ENCODE data around the gene RHBDF2.
A peak's percentile ranks its signal among the peaks of the same experiment; 100 is the strongest.
"Not testable (repeated sequence)": the region's sequence is repeated elsewhere in the genome, so short reads cannot be mapped to it uniquely, and the experiment has no call there.

Gene RHBDF2

DNA sequence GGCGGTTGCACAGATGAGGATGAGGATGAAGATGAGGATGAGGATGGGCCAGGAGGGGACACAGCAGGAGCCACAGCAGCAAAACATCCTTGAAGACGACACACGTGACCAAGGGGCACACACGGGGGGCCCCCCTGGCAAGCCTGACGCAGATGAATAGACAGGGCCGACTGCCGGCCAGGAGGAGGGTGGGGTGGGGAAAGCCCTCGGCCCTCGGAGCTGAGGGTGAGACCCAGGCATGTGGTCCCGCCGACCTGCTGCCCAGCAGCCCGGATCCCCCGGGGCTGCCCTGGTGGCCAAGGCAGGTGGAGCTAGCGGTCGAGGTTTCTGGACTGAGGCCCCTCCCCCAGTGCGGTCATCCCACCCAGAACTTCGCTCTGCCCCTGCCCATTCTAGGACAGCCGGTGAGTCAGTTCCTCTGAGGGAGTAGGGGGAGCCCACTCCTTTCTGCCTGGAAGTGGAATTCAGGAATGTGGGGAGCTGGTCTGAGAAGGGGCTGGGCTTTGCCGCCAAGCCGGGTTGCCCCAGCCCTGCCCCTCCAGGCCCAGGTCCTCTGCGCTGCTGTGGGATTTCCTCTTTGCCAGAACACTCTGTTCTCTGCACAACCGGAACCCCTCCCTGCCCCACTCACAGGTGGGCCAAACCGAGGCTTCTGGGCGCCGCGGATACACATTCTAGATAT lies 26.3 kb upstream of the RHBDF2 start:
- H3K27ac ChIP-seq, result no peak overlapping the region
- no peak for DNase-seq (ENCODE audit: low read depth, low spot score)

- DNase-seq (ENCODE audit: low read depth, low spot score); H3K27ac ChIP-seq: not testable (repeated sequence)
These were observed 25.8 kb upstream of the RHBDF2 start for GRCh38 chr17:76527016-76527415.

GRCh38 chr17:76525513-76525833 lies 24.2 kb upstream of the RHBDF2 start:
- not testable (repeated sequence) for DNase-seq (ENCODE audit: low read depth, low spot score); H3K27ac ChIP-seq

DNA sequence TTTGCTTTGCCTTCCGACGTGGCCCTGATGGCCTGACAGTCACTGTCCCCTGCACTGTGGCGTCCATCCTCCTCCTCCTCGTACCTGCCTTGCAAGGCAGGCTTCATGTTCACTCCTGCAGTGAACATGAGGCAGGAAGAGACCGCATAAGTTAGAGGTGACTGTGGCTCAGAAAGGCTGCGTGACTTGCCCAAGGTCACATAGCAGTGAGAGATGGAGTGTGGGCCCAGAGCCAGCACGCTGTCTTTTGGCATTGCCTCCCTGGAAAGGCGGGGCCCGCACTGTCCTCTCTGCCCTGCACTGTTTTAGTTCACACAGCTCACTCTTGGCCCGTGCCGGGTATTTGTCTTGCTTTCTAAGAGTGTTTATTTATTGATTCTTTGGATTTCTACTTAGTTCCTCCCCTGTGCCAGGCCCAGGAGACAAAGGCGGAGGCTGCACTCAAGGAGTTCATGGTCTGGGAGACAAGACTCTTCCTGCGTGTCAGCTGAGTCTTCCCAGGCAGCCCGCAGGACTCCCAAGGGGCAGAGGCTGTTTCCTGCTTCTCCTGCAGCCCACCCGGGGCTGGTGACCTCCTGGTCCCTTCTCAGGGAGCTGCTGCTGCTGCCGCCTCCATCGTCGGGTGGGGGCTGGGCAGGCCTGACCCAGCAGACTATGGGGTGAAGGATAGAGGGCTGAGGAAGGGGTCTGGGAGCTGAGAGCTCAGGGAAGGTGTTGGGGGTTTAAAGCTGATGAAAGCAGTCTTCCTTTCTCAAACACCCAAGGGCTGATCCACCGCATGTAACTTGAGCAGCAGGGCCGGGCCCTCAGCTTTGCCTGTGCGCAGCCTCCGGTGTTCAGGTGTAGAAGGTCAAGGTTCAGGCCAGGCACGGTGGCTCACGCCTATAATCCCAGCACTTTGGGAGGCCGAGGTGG lies 23.6 kb upstream of the RHBDF2 start:
- no peak for DNase-seq (ENCODE audit: low read depth, low spot score)

DNA sequence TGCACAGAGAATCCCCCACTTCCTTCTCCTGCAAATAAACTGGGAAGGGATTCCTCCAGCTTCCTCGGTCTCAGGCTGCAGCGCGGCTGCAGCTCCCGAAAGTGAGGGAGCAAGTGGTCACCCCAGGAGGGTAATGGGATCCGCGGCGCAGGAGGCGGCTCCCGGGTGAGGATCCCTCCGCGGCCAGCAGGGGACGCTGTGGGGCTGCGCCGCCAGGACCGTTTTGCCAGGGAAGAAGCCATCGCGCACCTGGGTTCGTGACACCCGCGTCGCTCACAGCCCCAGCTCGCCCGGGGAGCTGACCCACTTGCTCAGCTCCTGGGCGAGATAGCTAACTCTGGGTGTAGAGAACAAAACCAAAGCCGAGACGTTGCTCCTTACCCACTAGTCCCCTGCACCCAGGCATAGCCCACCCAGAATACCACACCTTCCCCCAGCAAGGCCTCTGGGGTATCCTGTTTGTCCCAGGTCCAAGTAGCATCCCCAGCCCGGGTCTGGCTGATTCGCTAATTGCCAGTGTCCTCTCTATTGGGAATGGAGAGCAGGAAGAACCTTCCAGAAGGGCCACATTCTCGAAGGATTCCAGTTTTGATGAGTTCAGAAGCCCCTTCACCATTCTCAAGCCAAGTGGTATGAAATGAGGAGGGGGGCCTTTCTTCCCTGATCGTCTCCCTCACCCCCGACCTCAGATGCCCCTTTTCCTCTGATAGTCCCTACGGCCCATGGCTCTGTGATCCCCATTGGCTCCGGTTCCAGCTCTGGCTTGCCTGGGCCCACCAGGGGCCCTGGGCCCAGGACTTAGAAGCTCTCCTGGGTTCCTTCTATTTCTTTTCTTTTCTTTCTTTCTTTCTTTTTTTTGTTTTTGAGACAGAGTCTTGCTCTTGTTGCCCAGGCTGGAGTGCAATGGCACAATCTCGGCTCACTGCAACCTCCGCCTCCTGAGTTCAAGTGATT lies 22.1 kb upstream of the RHBDF2 start:
- no peak for DNase-seq (ENCODE audit: low read depth, low spot score)
- no peak overlapping the region for H3K27ac ChIP-seq

More for the DNA sequence above, 23.6 kb upstream of the RHBDF2 start:
- H3K27ac ChIP-seq, result peak overlapping the region; percentile 19

- not testable (repeated sequence) for H3K27ac ChIP-seq; DNase-seq (ENCODE audit: low read depth, low spot score)
These were observed 20.5 kb upstream of the RHBDF2 start for GRCh38 chr17:76521683-76522082.

DNA sequence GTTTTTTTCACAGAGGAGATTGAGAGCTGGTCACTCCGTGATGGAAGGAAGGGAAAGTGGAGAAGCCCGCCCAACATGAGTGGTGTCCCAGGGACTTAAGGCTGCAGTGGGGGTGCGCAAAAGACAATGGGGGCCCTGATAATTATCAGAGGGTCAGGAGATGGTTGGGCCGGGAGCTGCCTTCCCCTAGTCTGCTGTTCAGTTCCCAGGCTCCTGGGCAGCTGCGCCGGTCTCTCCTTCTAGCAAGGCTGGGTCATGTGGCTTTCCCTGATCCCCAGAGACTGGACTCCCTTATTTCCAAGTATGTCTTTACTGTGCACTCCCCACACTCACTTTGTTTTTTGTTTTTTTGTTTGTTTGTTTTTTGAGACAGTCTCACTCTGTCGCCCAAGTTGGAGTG lies 20.0 kb upstream of the RHBDF2 start:
- no peak overlapping the region for H3K27ac ChIP-seq
- no peak for DNase-seq (ENCODE audit: low read depth, low spot score)

GRCh38 chr17:76519048-76519966 lies 18.1 kb upstream of the RHBDF2 start:
- no peak overlapping the region for H3K27ac ChIP-seq
- no peak for DNase-seq (ENCODE audit: low read depth, low spot score)

GRCh38 chr17:76517638-76518038 lies 16.4 kb upstream of the RHBDF2 start:
- H3K27ac ChIP-seq, result no peak overlapping the region
- no peak for DNase-seq (ENCODE audit: low read depth, low spot score)

DNA sequence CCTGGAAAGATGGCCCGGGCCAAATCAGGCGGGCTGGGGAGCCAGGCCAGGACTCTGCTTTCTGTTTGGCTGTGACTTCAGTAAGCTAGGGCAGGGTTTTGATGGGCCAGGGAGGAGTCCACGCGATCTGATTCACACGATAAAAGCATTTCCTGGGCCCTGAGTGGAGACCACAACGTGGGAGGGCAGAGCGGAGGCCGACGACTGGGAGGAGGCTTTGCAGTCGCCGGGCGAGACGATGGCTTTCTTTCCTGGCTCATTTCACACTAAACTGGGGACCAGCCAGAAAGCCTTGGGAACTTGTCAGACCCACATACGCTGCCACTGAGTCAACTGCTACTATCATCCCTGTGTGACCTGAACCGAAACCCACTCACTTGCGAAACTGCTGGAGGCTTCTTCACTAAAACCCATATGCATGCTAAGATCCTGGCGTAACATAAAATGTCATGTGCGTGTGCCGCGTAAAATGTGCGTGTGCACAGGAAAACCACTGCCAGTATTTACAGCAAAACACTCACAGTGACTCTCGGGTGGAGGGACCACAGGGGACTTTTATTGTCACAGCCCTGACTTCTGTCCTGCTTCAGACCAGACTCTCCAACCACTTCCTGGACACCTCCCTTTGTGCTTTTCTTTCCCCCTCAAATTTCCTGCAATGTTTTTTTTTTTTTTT lies 14.2 kb upstream of the RHBDF2 start:
- H3K27ac ChIP-seq, result peak overlapping the region; percentile 56

DNA sequence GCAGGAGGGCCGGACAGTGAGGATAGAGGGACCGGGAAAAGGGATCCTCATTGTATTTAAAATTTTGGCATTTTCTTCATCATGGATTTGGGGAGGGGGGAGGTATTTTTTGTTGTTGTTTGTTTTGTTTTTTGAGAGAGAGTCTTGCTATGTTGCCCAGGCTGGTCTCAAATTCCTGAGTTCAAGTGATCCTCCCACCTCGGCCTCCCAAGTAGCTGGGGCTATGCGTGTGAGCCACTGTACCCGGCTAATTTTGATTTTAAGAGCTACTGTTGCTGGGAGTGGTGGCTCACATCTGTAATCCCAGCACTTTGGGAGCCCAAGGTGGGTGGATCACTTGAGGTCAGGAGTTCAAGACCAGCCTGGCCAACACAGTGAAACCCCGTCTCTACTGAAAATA lies 13.1 kb upstream of the RHBDF2 start:
- not testable (repeated sequence) for DNase-seq (ENCODE audit: low read depth, low spot score); H3K27ac ChIP-seq

More for the DNA sequence above, 14.2 kb upstream of the RHBDF2 start:
- peak; percentile 68 for DNase-seq (ENCODE audit: low read depth, low spot score)

DNA sequence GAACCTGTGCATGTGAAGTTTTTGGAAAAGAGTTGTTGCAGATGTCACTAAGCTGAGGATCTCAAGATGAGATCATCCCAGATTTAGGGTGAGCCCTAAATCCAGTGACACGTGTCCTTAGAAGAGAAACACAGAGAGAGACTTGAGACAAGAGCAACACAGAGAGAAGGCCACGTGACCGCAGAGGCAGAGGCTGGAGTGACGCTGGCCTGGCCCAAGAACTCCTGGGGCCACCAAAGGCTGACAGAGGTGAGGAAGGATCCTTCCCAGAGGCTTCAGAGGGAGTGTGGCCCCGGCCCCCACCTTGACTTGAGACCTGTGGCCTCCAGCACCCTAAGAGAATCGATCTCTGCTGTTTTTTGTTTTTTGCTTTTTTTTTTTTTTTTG lies 12.1 kb upstream of the RHBDF2 start:
- no peak overlapping the region for H3K27ac ChIP-seq
- no peak for DNase-seq (ENCODE audit: low read depth, low spot score)

DNA sequence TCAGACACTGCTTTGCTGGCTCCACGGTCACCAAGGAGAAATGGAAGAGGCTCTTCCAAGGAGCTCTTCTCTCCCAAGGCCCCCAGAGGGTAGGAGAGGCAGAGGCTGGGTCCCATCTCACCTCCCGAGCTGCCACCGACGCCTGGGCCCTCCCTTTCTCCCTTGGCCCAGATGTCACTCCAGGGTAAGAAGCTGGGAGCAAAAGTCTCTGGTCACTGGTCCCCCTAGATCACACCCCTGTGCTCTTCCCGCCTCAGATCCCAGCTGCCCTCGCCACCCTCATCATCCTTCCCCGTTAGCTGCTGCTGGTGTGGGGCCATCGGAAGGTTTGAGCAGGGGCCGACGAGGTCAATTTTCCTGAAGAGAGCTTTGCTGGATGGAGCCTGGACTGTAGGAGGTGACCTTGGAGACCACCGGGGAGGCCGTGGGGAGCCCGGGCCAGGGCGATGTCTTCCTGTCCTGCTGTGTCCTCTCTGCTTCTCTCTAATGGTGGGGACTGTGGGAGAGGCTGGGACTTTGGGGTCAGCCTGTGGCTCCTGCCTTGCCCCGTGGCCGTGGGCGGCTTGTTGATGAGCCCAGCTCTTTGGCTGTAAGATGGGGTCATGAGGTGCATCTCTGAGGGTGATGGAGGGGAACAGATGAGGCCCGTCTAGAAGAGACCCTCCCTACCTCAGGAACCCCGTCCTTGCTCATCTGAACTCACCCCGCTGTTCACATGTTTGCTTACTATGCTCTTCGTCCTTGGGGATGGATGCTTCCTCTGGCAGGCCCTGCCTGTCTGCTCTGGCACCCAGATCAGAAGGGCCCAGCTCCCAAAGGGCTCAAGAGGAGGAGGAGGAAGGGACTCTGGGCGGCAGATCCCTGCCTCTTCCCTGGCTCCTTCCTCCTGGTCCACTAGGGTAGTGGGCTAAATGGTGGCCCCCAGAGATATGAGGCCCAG lies 11.4 kb upstream of the RHBDF2 start:
- no peak for DNase-seq (ENCODE audit: low read depth, low spot score)
- no peak overlapping the region for H3K27ac ChIP-seq

- H3K27ac ChIP-seq, result no peak overlapping the region
- no peak for DNase-seq (ENCODE audit: low read depth, low spot score)
These were observed 10.6 kb upstream of the RHBDF2 start for GRCh38 chr17:76511668-76512365.

GRCh38 chr17:76510831-76511244 lies 9.6 kb upstream of the RHBDF2 start:
- no peak for DNase-seq (ENCODE audit: low read depth, low spot score)
- H3K27ac ChIP-seq, result no peak overlapping the region

DNA sequence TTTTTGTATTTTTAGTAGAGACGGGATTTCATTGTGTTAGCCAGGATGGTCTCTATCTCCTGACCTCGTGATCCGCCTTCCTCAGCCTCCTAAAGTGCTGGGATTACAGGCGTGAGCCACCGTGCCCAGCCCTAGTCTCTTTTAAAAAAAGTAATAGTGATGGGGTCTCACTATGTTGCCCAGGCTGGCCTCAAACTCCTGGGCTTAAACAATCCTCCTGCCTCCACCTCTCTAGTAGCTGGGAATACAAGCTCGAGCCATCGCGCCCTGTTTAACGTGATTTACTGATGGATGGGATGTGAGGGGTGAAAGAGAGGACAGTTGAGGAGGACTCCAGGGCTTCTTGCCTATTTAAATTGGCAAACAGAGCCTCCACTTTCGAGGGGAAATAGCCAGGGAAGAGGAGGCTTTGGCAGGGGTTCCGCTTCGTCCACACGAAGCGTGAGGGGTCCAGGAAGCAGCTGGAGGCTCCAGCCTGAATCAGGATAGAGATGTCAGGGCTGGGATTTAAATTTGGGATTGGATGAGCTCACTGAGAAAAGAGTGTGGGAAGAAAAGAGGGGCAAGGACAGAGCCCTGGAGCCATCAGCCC lies 7.3 kb upstream of the RHBDF2 start:
- not testable (repeated sequence) for H3K27ac ChIP-seq; DNase-seq (ENCODE audit: low read depth, low spot score)

Data from epithelial cell of prostate (primary cell).